ENCODE data around the gene TBC1D19.
"Not testable (repeated sequence)": the region's sequence is repeated elsewhere in the genome, so short reads cannot be mapped to it uniquely, and the experiment has no call there.

TBC1D19 gene

GRCh38 chr4:26583865-26584652, at the start of gene TBC1D19:
Gene TBC1D19 (plus strand): TSS chr4:26584084. CDS start chr4:26584194, 110 bp downstream.
- DNase-seq: peak; percentile 88

GRCh38 chr4:26542991-26543390, 40.9 kb upstream of the TBC1D19 start:
- DNase-seq: no peak

GRCh38 chr4:26544421-26544820, 39.5 kb upstream of the TBC1D19 start:
- DNase-seq: no peak

GRCh38 chr4:26548379-26548778, 35.5 kb upstream of the TBC1D19 start:
- not testable (repeated sequence) for DNase-seq

GRCh38 chr4:26557164-26557563, 26.7 kb upstream of the TBC1D19 start:
- DNase-seq: no peak

GRCh38 chr4:26558166-26558895, 25.6 kb upstream of the TBC1D19 start:
- no peak for DNase-seq

GRCh38 chr4:26566133-26566532, 17.8 kb upstream of the TBC1D19 start:
- DNase-seq: no peak

- no peak for DNase-seq
Measured at GRCh38 chr4:26568446-26568994, 15.4 kb upstream of the TBC1D19 start.

- DNase-seq: no peak
Measured at GRCh38 chr4:26570596-26570995, 13.3 kb upstream of the TBC1D19 start.

GRCh38 chr4:26573389-26573794, 10.5 kb upstream of the TBC1D19 start:
- DNase-seq: no peak

- DNase-seq: no peak
Measured at GRCh38 chr4:26574563-26574962, 9.3 kb upstream of the TBC1D19 start.

GRCh38 chr4:26576231-26576739, 7.6 kb upstream of the TBC1D19 start:
- DNase-seq: no peak

- no peak for DNase-seq
Measured at GRCh38 chr4:26577066-26577465, 6.8 kb upstream of the TBC1D19 start.

GRCh38 chr4:26579169-26579568, 4.7 kb upstream of the TBC1D19 start:
- no peak for DNase-seq

- DNase-seq: not testable (repeated sequence)
Measured at GRCh38 chr4:26581341-26581740, 2.5 kb upstream of the TBC1D19 start.

GRCh38 chr4:26583538-26583864, 383 bp upstream of the TBC1D19 start:
- DNase-seq: no peak

GRCh38 chr4:26584725-26585124, 841 bp downstream of the TBC1D19 start:
- no peak for DNase-seq

- DNase-seq: no peak
Measured at GRCh38 chr4:26589705-26590104, 5.8 kb downstream of the TBC1D19 start.

- no peak for DNase-seq
Measured at GRCh38 chr4:26590639-26591038, 6.8 kb downstream of the TBC1D19 start.

- not testable (repeated sequence) for DNase-seq
Measured at GRCh38 chr4:26593557-26593956, 9.7 kb downstream of the TBC1D19 start.

- DNase-seq: no peak
Measured at GRCh38 chr4:26594371-26594770, 10.5 kb downstream of the TBC1D19 start.

GRCh38 chr4:26594778-26595177, 10.9 kb downstream of the TBC1D19 start:
- DNase-seq: no peak

GRCh38 chr4:26596843-26597242, 13.0 kb downstream of the TBC1D19 start:
- no peak for DNase-seq

- no peak for DNase-seq
Measured at GRCh38 chr4:26601204-26601603, 17.3 kb downstream of the TBC1D19 start.
